Activated CD4-positive, alpha-beta memory T cell treated with anti-CD3 and anti-CD28 coated beads, Interleukin-2, amount 10 ng/mL, durations not matched to agents 7 days and 5 days (primary cell): Measurements from ENCODE around the gene VSTM2B. TPM values are rescaled to one million over a fixed set of nuclear protein-coding genes. Genes with fewer than 3 reads are reported as not detected.
A peak's percentile ranks its signal among the peaks of the same experiment; 100 is the strongest.

Experiments
- CTCF ChIA-PET: fragments of 350-600 bp; sonication (Branson Sonifier 250); formaldehyde crosslinking; loops from one replicate; lab custom pipeline; 2021; ENCODE audit warnings: antibody characterized with exemption, inconsistent platforms; lab: Charles Lee
- POLR2A ChIA-PET: fragments of 350-600 bp; sonication (Branson Sonifier 250); formaldehyde crosslinking; loops from one replicate; lab custom pipeline; 2021; ENCODE audit warnings: antibody characterized with exemption; lab: Charles Lee
- DNase-seq: peaks from one replicate; pipeline ENCODE4 v3.0.0-alpha.2; 2020
- H3K27ac Mint-ChIP-seq: one replicate; pipeline ENCODE4 v1.8.0; 2021; ENCODE audit warnings: mild to moderate bottlenecking, mixed read lengths
- H3K27me3 Mint-ChIP-seq: one replicate; pipeline ENCODE4 v1.8.0; 2021; ENCODE audit warnings: mixed read lengths
- H3K36me3 Mint-ChIP-seq: one replicate; pipeline ENCODE4 v1.8.0; 2021; ENCODE audit warnings: low read depth, mixed read lengths
- H3K4me1 Mint-ChIP-seq: one replicate; pipeline ENCODE4 v1.8.0; 2021; ENCODE audit warnings: mixed read lengths
- H3K4me3 Mint-ChIP-seq: one replicate; pipeline ENCODE4 v1.8.0; 2021; ENCODE audit warnings: mild to moderate bottlenecking, mixed read lengths
- H3K9me3 Mint-ChIP-seq: one replicate; pipeline ENCODE4 v1.8.0; 2021; ENCODE audit warnings: mixed read lengths
- total RNA-seq, 2 experiments: library from RNA; stranded (reverse); gene quantifications; one replicate each; pipeline ENCODE4 v1.2.3, GENCODE V29; 2021

The VSTM2B gene
- total RNA-seq, 2 experiments from 2014 or later: not detected

GRCh38 chr19:29583196-29583999, 57.6 kb downstream of the VSTM2B start:
- DNase-seq: no peak
- ChIA-PET POLR2A (interaction anchor here (1.2 kb wide), 1 partner anchor 22 kb away, joined by 4 read pairs; the partner anchor contains the start of gene POP4), CTCF (interaction anchor here (1.1 kb wide), 1 partner anchor 55 kb away, joined by 3 read pairs; no protein-coding TSS in a partner anchor)
- peaks cover 12% of the 10 kb centered on the region for H3K9me3 Mint-ChIP-seq
- H3K4me3 Mint-ChIP-seq: no peak overlapping the region
- H3K4me1 Mint-ChIP-seq: peaks cover 25% of the 10 kb centered on the region
- H3K27ac Mint-ChIP-seq: no peak overlapping the region
- no peaks in the 10 kb centered on the region for H3K36me3 Mint-ChIP-seq
- peaks cover 26% of the 10 kb centered on the region for H3K27me3 Mint-ChIP-seq

GRCh38 chr19:29586401-29586800, 60.6 kb downstream of the VSTM2B start:
- CTCF ChIA-PET: interaction anchor here (1.1 to 2.1 kb wide), 2 partner anchors 12 to 130 kb away, joined by 3 to 10 read pairs; no protein-coding TSS in a partner anchor
- Mint-ChIP-seq H3K36me3 (peaks cover 11% of the 10 kb centered on the region), H3K27me3 (peaks cover 19% of the 10 kb centered on the region), H3K9me3 (peaks cover 16% of the 10 kb centered on the region), H3K4me3 (no peak overlapping the region), H3K27ac (no peak overlapping the region), H3K4me1 (peaks cover 29% of the 10 kb centered on the region)
- no peak for DNase-seq
- POLR2A ChIA-PET: interaction anchor here (1.9 to 4.5 kb wide), 2 partner anchors 20 to 37 kb away, joined by 6 to 48 read pairs; partner anchors contain the start of gene POP4

- CTCF ChIA-PET: interaction anchor here (0.9 to 2.1 kb wide), 6 partner anchors 19 to 130 kb away, joined by 4 to 10 read pairs (median 5); partner anchors contain the start of gene POP4
- Mint-ChIP-seq H3K27ac (peak overlapping the region; percentile 75), H3K4me1 (peaks cover 29% of the 10 kb centered on the region), H3K36me3 (peaks cover 11% of the 10 kb centered on the region), H3K4me3 (no peak overlapping the region), H3K27me3 (peaks cover 23% of the 10 kb centered on the region), H3K9me3 (peaks cover 14% of the 10 kb centered on the region)
- no peak for DNase-seq
- POLR2A ChIA-PET: interaction anchor here (0.5 to 4.5 kb wide), 4 partner anchors 12 to 187 kb away, joined by 3 to 48 read pairs (median 4); partner anchors contain the start of gene POP4
Observed at GRCh38 chr19:29587059-29587458, 61.3 kb downstream of the VSTM2B start.

GRCh38 chr19:29587518-29587986, 61.8 kb downstream of the VSTM2B start:
- Mint-ChIP-seq H3K4me3 (no peak overlapping the region), H3K4me1 (peaks cover 29% of the 10 kb centered on the region), H3K27me3 (peaks cover 25% of the 10 kb centered on the region), H3K9me3 (peaks cover 14% of the 10 kb centered on the region), H3K27ac (peak overlapping the region; percentile 75), H3K36me3 (peaks cover 11% of the 10 kb centered on the region)
- POLR2A ChIA-PET: interaction anchor here (0.5 to 4.5 kb wide), 4 partner anchors 11 to 187 kb away, joined by 3 to 48 read pairs (median 4); partner anchors contain the start of gene POP4
- DNase-seq: peak; percentile 86
- CTCF ChIA-PET: interaction anchor here (0.6 to 2.1 kb wide), 7 partner anchors 18 to 129 kb away, joined by 3 to 10 read pairs (median 4); partner anchors contain the start of gene POP4

- DNase-seq: no peak
- H3K36me3 Mint-ChIP-seq: peaks cover 11% of the 10 kb centered on the region
- peak overlapping the region; percentile 59 for H3K27ac Mint-ChIP-seq
- H3K4me3 Mint-ChIP-seq: no peak overlapping the region
- peaks cover 30% of the 10 kb centered on the region for H3K27me3 Mint-ChIP-seq
- H3K9me3 Mint-ChIP-seq: peaks cover 14% of the 10 kb centered on the region
- CTCF ChIA-PET: interaction anchor here (0.6 to 2.1 kb wide), 6 partner anchors 18 to 128 kb away, joined by 3 to 10 read pairs (median 4); partner anchors contain the start of gene POP4
- peaks cover 29% of the 10 kb centered on the region for H3K4me1 Mint-ChIP-seq
- POLR2A ChIA-PET: interaction anchor here (1.1 to 4.5 kb wide), 3 partner anchors 11 to 36 kb away, joined by 3 to 48 read pairs (median 6); partner anchors contain the start of gene POP4
Observed at GRCh38 chr19:29588095-29588494, 62.3 kb downstream of the VSTM2B start.

- CTCF ChIA-PET: no interaction called here
Observed at GRCh38 chr19:29590278-29590677, 64.5 kb downstream of the VSTM2B start.

GRCh38 chr19:29591670-29592069, 65.9 kb downstream of the VSTM2B start:
- Mint-ChIP-seq H3K27ac (no peak overlapping the region), H3K4me1 (peaks cover 21% of the 10 kb centered on the region), H3K4me3 (no peak overlapping the region), H3K9me3 (peaks cover 14% of the 10 kb centered on the region), H3K27me3 (peaks cover 35% of the 10 kb centered on the region), H3K36me3 (peaks cover 11% of the 10 kb centered on the region)
- CTCF ChIA-PET: no interaction called here
- POLR2A ChIA-PET: no interaction called here
- no peak for DNase-seq

More at GRCh38 chr19:29590278-29590677, 64.5 kb downstream of the VSTM2B start:
- no peak for DNase-seq
- Mint-ChIP-seq H3K4me3 (no peak overlapping the region), H3K27ac (no peak overlapping the region), H3K27me3 (peaks cover 40% of the 10 kb centered on the region), H3K36me3 (peaks cover 11% of the 10 kb centered on the region), H3K4me1 (peaks cover 25% of the 10 kb centered on the region), H3K9me3 (peaks cover 14% of the 10 kb centered on the region)
- POLR2A ChIA-PET: interaction anchor here (1.0 to 4.5 kb wide), 2 partner anchors 16 to 75 kb away, joined by 3 to 48 read pairs; partner anchors contain the start of genes PLEKHF1 and POP4

GRCh38 chr19:29593869-29594268, 68.1 kb downstream of the VSTM2B start:
- DNase-seq: no peak
- Mint-ChIP-seq H3K4me1 (no peaks in the 10 kb centered on the region), H3K27ac (no peak overlapping the region), H3K9me3 (peaks cover 14% of the 10 kb centered on the region), H3K4me3 (no peak overlapping the region), H3K27me3 (peaks cover 44% of the 10 kb centered on the region), H3K36me3 (peaks cover 8% of the 10 kb centered on the region)
- ChIA-PET POLR2A (interaction anchor here (2.1 kb wide), 1 partner anchor 12 kb away, joined by 10 read pairs; the partner anchor contains the start of gene POP4), CTCF (no interaction called here)

GRCh38 chr19:29596080-29596727, 70.4 kb downstream of the VSTM2B start:
- CTCF ChIA-PET: interaction anchor here (0.7 kb wide), 1 partner anchor 15 kb away, joined by 3 read pairs; no protein-coding TSS in a partner anchor
- H3K4me3 Mint-ChIP-seq: no peak overlapping the region
- peaks cover 41% of the 10 kb centered on the region for H3K27me3 Mint-ChIP-seq
- H3K36me3 Mint-ChIP-seq: no peaks in the 10 kb centered on the region
- H3K27ac Mint-ChIP-seq: no peak overlapping the region
- DNase-seq: no peak
- H3K9me3 Mint-ChIP-seq: no peaks in the 10 kb centered on the region
- POLR2A ChIA-PET: interaction anchor here (2.1 kb wide), 1 partner anchor 10 kb away, joined by 10 read pairs; the partner anchor contains the start of gene POP4
- H3K4me1 Mint-ChIP-seq: no peaks in the 10 kb centered on the region

- no peaks in the 10 kb centered on the region for H3K36me3 Mint-ChIP-seq
- ChIA-PET CTCF (interaction anchor here (0.7 to 1.0 kb wide), 2 partner anchors 9 to 14 kb away, joined by 3 read pairs; partner anchors contain the start of gene POP4), POLR2A (interaction anchor here (1.1 kb wide), 1 partner anchor 9 kb away, joined by 7 read pairs; the partner anchor contains the start of gene POP4)
- no peaks in the 10 kb centered on the region for H3K4me1 Mint-ChIP-seq
- no peak for DNase-seq
- no peaks in the 10 kb centered on the region for H3K9me3 Mint-ChIP-seq
- H3K4me3 Mint-ChIP-seq: no peak overlapping the region
- H3K27ac Mint-ChIP-seq: no peak overlapping the region
- peaks cover 33% of the 10 kb centered on the region for H3K27me3 Mint-ChIP-seq
Observed at GRCh38 chr19:29596885-29597525, 71.2 kb downstream of the VSTM2B start.

- CTCF ChIA-PET: interaction anchor here (1.6 kb wide), 1 partner anchor 12 kb away, joined by 3 read pairs; no protein-coding TSS in a partner anchor
- Mint-ChIP-seq H3K36me3 (no peaks in the 10 kb centered on the region), H3K27me3 (peaks cover 26% of the 10 kb centered on the region), H3K27ac (no peak overlapping the region), H3K9me3 (no peaks in the 10 kb centered on the region), H3K4me1 (no peaks in the 10 kb centered on the region), H3K4me3 (no peak overlapping the region)
- DNase-seq: no peak
- POLR2A ChIA-PET: interaction anchor here (1.4 kb wide), 1 partner anchor 10 kb away, joined by 3 read pairs; no protein-coding TSS in a partner anchor
Observed at GRCh38 chr19:29598036-29598435, 72.2 kb downstream of the VSTM2B start.
